Gastroesophageal sphincter (tissue), 4 donors: ENCODE results near the gene CHST3. TPM values are rescaled to one million over a fixed set of nuclear protein-coding genes. Genes with fewer than 3 reads are reported as not detected.

Experiments used
- ATAC-seq: fragments of 150-250 bp; one replicate; pipeline ENCODE4 v1.9.1; 2016; ENCODE audit warnings: mild to moderate bottlenecking, moderate library complexity
- H3K27ac ChIP-seq, 4 donors: fragments of 200-600 bp; sonication (generic) in 3 of 4; 1 replicate in 3 of 4; 2 replicates in 1 of 4; pipeline ENCODE4 v1.5.1; 2016 to 2019
- H3K27me3 ChIP-seq: fragments of 200-600 bp; sonication (generic); one replicate; pipeline ENCODE4 v1.5.1; 2019
- H3K36me3 ChIP-seq, 2 donors: fragments of 200-600 bp; sonication (generic); one replicate each; pipeline ENCODE4 v1.5.1; 2019; ENCODE audit warnings: control low read depth in 1 of 2
- H3K4me1 ChIP-seq, 3 donors: fragments of 200-600 bp; sonication (generic); 1 replicate in 2 of 3; 2 replicates in 1 of 3; pipeline ENCODE4 v1.5.1; 2016 to 2019; ENCODE audit warnings: control low read depth in 2 of 3
- H3K4me3 ChIP-seq, 2 donors: fragments of 200-600 bp; sonication (generic); one replicate each; pipeline ENCODE4 v1.5.1; 2019; ENCODE audit warnings: mild to moderate bottlenecking in 1 of 2, moderate library complexity in 1 of 2
- H3K9me3 ChIP-seq, 3 donors: fragments of 200-600 bp; sonication (generic); one replicate each; pipeline ENCODE4 v1.5.1; 2017 to 2019; ENCODE audit warnings: control low read depth in 2 of 3
- EP300 ChIP-seq: sonication (generic); formaldehyde crosslinking; IDR thresholded peaks from one replicate; pipeline ENCODE4 v1.6.1; 2017; ENCODE audit warnings: antibody characterized with exemption, mild to moderate bottlenecking
- POLR2A ChIP-seq, 2 donors: fragments of 450-650 bp; IDR thresholded peaks; one replicate each; pipeline ENCODE4 v1.6.1; 2017; ENCODE audit warnings: antibody characterized with exemption in 2 of 2, mild to moderate bottlenecking in 2 of 2, moderate library complexity in 1 of 2
- POLR2AphosphoS5 ChIP-seq: sonication (generic); formaldehyde crosslinking; IDR thresholded peaks from one replicate; pipeline ENCODE4 v1.6.1; 2017; ENCODE audit warnings: antibody characterized with exemption
- WGBS, 2 donors: methylation state at CpG; one replicate each; pipeline ENCODE4 v1.1.5; 2018; ENCODE audit warnings: low coverage in 1 of 2; 5-methylcytosine and 5-hydroxymethylcytosine counted together
- total RNA-seq, 4 donors: library from RNA; depleted of rRNA; stranded (reverse); fragments of >200 nt; gene quantifications; one replicate each; pipeline ENCODE4 v1.1.0, GENCODE V29; 2016
- TF ChIP-seq, protein P1 (sequence below), 4 experiments: fragments of 200-600 bp in 2 of 4; fragments of 450-650 bp in 2 of 4; sonication (generic) in 1 of 4; IDR thresholded peaks; one replicate each; pipeline ENCODE4 v1.5.1; 2017 to 2019; ENCODE audit warnings: antibody characterized with exemption in 4 of 4, mild to moderate bottlenecking in 2 of 4, moderate library complexity in 2 of 4

CHST3 gene
- total RNA-seq, 4 donors from 2014 or later = 31.8 to 48.0 (median 37.3) TPM

DNA sequence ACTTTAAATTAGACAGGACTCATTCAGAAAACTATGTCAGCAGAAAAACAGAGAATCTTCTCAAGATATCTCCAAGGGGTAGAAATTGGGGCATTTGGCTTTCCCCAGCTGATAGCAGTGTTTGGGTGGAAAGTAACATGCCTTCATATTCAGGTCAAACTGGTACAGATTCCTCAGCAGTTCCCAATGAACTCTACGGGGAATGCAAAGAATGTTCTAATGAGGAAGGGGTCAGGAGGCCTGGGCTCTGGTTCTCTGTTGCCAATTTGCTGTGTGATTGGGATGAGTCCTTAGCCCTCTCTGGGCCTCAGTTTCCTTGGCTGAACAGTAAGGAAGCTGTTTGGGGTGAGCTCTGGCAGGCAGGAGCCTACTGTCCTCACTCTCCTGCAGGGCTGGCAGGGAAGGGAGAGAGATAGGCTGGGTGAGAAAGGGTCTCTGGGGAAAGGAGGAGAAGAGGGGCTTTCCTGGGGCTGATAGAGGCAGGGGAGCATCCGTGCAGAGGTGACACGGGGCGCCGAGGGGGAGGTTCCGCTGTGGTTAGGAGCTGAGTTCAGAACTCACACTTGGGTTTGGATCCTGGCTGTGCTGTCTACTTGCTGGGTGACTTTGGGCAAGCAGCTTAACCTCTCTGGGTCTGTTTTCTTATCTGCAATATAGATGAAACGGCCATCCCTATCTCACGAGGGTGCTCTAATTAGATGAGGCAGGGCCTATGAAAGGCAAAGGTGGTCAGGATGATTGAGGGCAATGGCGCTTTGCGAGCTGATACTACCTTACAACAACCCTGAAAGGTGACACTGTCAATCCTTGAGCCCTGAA lies 79.0 kb downstream of the CHST3 start:
- H3K27me3 ChIP-seq = no peaks in the 10 kb centered on the region
- no peak for ATAC-seq
- 89 to 91% methylated on average over 9 to 10 of the region's 10 CpGs for WGBS, 2 donors
- H3K4me1 ChIP-seq = peaks cover 0 to 22% (median 0%) of the 10 kb centered on the region in 3 donors
- TF ChIP-seq, protein P1, sequence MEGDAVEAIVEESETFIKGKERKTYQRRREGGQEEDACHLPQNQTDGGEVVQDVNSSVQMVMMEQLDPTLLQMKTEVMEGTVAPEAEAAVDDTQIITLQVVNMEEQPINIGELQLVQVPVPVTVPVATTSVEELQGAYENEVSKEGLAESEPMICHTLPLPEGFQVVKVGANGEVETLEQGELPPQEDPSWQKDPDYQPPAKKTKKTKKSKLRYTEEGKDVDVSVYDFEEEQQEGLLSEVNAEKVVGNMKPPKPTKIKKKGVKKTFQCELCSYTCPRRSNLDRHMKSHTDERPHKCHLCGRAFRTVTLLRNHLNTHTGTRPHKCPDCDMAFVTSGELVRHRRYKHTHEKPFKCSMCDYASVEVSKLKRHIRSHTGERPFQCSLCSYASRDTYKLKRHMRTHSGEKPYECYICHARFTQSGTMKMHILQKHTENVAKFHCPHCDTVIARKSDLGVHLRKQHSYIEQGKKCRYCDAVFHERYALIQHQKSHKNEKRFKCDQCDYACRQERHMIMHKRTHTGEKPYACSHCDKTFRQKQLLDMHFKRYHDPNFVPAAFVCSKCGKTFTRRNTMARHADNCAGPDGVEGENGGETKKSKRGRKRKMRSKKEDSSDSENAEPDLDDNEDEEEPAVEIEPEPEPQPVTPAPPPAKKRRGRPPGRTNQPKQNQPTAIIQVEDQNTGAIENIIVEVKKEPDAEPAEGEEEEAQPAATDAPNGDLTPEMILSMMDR (IDR thresholded peaks at IDR 0.05) = no peak
- no peak for TF ChIP-seq EP300
- H3K4me3 ChIP-seq = no peak overlapping the region
- H3K36me3 ChIP-seq = no peaks in the 10 kb centered on the region
- H3K27ac ChIP-seq = no peak overlapping the region
- no peaks in the 10 kb centered on the region for H3K9me3 ChIP-seq

DNA sequence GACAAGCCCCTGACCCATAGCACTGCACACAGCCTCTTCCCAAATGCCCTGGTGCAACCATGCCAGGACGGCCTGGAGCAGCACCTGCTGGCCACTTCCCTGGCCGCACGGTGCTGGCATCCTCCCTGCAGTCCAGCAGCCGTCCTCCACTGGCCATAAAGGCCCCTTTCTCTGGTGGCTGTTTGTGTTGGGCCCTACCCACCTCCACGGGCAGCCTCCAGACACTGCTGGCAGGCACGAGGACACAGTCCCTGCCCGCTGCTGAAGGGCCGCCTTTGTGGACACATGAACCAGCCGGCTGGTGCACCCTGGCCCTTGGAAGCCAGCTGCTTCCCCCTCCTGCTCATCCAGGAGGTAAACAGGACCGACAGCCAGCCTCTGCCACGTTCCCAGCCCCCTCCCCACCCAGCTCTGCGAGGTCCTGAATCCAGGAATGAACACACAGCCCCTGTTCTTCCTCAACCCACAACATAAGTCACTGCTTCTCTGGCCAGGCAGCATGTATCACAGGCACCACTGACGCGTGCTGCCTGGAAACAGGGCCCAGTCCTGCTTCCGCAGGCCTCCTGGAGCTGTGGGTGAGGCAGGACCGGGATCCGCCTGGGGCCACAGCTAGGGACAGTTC lies 80.3 kb downstream of the CHST3 start:
- no peaks in the 10 kb centered on the region for H3K36me3 ChIP-seq
- H3K27me3 ChIP-seq = no peaks in the 10 kb centered on the region
- H3K27ac ChIP-seq = peak overlapping the region in 2 of 4 donors; percentile 39 to 53
- WGBS, 2 donors = 38 to 80% methylated on average over 3 to 10 of the region's 17 CpGs
- peaks cover 0 to 19% (median 0%) of the 10 kb centered on the region in 3 donors for H3K4me1 ChIP-seq
- peak; percentile 42 for ATAC-seq
- no peaks in the 10 kb centered on the region for H3K9me3 ChIP-seq
- TF ChIP-seq, protein P1 (IDR thresholded peaks at IDR 0.05) = peak in 3 of 4 experiments; percentile 57 to 67 (median 62)
- TF ChIP-seq EP300 = no peak
- peak; percentile 61 for TF ChIP-seq POLR2AphosphoS5
- no peak overlapping the region for H3K4me3 ChIP-seq

DNA sequence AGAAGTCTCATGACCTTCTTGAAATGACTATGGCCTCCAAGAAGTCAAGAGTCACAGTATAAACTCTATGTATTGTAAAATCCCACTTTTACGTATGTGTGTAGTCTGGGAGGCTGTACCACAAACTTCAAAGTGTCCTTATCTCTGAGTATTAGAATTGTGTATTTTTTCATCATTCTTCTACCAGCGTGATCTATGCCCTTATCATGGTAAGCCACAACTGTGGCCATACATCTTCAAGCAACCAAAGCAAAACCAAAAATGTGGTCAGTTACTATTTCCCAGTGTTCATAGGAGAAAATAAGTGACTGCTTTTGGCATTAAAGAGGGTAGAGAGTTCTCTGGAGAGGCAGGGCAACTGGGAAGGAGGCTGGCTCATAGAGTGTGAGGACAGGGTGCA lies 81.4 kb downstream of the CHST3 start:
- no peak overlapping the region for H3K27ac ChIP-seq
- ATAC-seq = no peak
- no peak overlapping the region for H3K4me3 ChIP-seq
- H3K9me3 ChIP-seq = no peaks in the 10 kb centered on the region
- TF ChIP-seq POLR2A (IDR thresholded peaks at IDR 0.05) (no peak), POLR2AphosphoS5 (no peak), EP300 (no peak)
- TF ChIP-seq, protein P1 (IDR thresholded peaks at IDR 0.05) = no peak
- peaks cover 0 to 22% (median 0%) of the 10 kb centered on the region in 3 donors for H3K4me1 ChIP-seq
- 78 to 100% methylated on average over 1 to 2 of the region's 2 CpGs for WGBS, 2 donors
- H3K27me3 ChIP-seq = no peaks in the 10 kb centered on the region
- H3K36me3 ChIP-seq = no peaks in the 10 kb centered on the region

DNA sequence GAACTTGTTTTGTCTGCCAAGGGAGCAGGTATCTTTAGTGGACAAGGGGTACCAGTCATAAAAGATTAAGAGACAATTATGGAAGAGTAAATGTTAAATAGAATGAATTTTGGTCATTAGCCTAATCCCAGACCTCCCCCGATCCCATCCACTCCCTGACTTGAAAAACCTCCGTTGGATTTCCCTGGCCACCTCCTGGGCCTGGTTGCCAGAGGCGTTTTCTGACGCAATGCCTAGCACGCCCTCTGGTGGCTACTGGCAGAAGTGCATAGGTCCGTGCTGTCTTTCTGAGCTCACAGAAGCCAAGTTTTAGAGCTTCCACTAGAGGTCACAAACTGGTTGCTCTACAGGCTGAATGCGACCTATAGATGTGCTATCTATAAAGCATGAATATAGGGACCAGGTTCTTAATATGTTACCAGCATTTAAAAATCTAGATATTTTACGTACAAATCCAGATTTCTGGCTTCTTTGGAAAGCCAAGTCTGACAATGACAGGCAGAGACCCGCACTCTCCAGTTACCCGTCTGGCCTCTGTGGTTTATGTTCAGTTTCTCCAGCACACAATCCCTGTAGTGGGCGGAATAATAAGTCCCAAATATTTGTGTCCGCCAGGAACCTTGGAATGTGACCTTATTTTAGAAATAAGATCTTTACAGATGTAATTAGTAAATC lies 84.4 kb downstream of the CHST3 start:
- Histone ChIP-seq H3K36me3 (no peaks in the 10 kb centered on the region), H3K9me3 (no peaks in the 10 kb centered on the region), H3K27me3 (no peaks in the 10 kb centered on the region), H3K4me1 (peaks cover 0 to 23% (median 0%) of the 10 kb centered on the region in 3 donors), H3K4me3 (no peak overlapping the region), H3K27ac (peak overlapping the region in 1 of 4 donors; percentile 11)
- TF ChIP-seq POLR2A (IDR thresholded peaks at IDR 0.05) (no peak), POLR2AphosphoS5 (peak; percentile 75), EP300 (no peak)
- TF ChIP-seq, protein P1 (IDR thresholded peaks at IDR 0.05) = peak; percentile 98 to 100 (median 99)
- ATAC-seq = peak; percentile 90
- WGBS, 2 donors = 15 to 29% methylated on average over 5 to 10 of the region's 12 CpGs
